ENCODE measurements around the gene ASPDH. TPM values are rescaled to one million over a fixed set of nuclear protein-coding genes. Genes with fewer than 3 reads are reported as not detected.

ASPDH gene
- total and polyA plus RNA-seq, 4 experiments from 2014 or later, result not detected

- Mint-ChIP-seq H3K27ac (peak overlapping the region in 2 of 7 donors; percentile 17 to 55), H3K9me3 (peaks cover 0 to 2% (median 0%) of the 10 kb centered on the region in 8 donors), H3K4me1 (peaks cover 20 to 40% (median 29%) of the 10 kb centered on the region in 4 donors), H3K27me3 (no peaks in the 10 kb centered on the region), H3K36me3 (peaks cover 12 to 15% of the 10 kb centered on the region in 2 donors), H3K4me3 (no peak overlapping the region)
- Histone ChIP-seq H3K4me1 (ENCODE audit: insufficient read depth, low read length) (peaks cover 12% of the 10 kb centered on the region), H3K36me3 (ENCODE audit: insufficient read depth, low read length) (no peaks in the 10 kb centered on the region), H3K27me3 (ENCODE audit: insufficient read depth, low read length) (no peaks in the 10 kb centered on the region), H3K9me3 (ENCODE audit: control insufficient read depth in 1 of 2, low read length in 2 of 2) (no peaks in the 10 kb centered on the region), H3K4me3 (ENCODE audit: low read length in 2 of 2) (no peak overlapping the region), H3K27ac (ENCODE audit: low read depth, low read length) (no peak overlapping the region)
- ChIA-PET CTCF (ENCODE audit: partially characterized antibody) (no interaction called here), POLR2A (ENCODE audit: partially characterized antibody) (no interaction called here)
- no peak for DNase-seq
- intact Hi-C loops (cut with micrococcal nuclease), result no loop called here
Observed at GRCh38 chr19:50490411-50490811, 23.3 kb downstream of the ASPDH start.

- CTCF ChIA-PET (ENCODE audit: partially characterized antibody), result no interaction called here
- no peak for DNase-seq
Observed at GRCh38 chr19:50489461-50490011, 24.2 kb downstream of the ASPDH start.

GRCh38 chr19:50488389-50489194, 25.1 kb downstream of the ASPDH start:
- Mint-ChIP-seq H3K27ac (peak overlapping the region in 1 of 7 donors; percentile 6), H3K9me3 (peaks cover 0 to 2% (median 0%) of the 10 kb centered on the region in 8 donors), H3K4me3 (no peak overlapping the region), H3K27me3 (no peaks in the 10 kb centered on the region), H3K36me3 (peaks cover 13 to 17% of the 10 kb centered on the region in 2 donors), H3K4me1 (peaks cover 20 to 40% (median 29%) of the 10 kb centered on the region in 4 donors)
- no peaks in the 10 kb centered on the region for H3K36me3 ChIP-seq (ENCODE audit: insufficient read depth, low read length)
- peaks cover 12% of the 10 kb centered on the region for H3K4me1 ChIP-seq (ENCODE audit: insufficient read depth, low read length)
- no peaks in the 10 kb centered on the region for H3K27me3 ChIP-seq (ENCODE audit: insufficient read depth, low read length)
- H3K9me3 ChIP-seq (ENCODE audit: control insufficient read depth in 1 of 2, low read length in 2 of 2), result no peaks in the 10 kb centered on the region
- POLR2A ChIA-PET (ENCODE audit: partially characterized antibody), result no interaction called here
- no peak for DNase-seq
- intact Hi-C loops (cut with micrococcal nuclease), result no loop called here
- no peak overlapping the region for H3K4me3 ChIP-seq (ENCODE audit: low read length in 2 of 2)
- no peak overlapping the region for H3K27ac ChIP-seq (ENCODE audit: low read depth, low read length)
- CTCF ChIA-PET (ENCODE audit: partially characterized antibody), result no interaction called here

More at GRCh38 chr19:50489461-50490011, 24.2 kb downstream of the ASPDH start:
- Mint-ChIP-seq H3K27ac (no peak overlapping the region), H3K36me3 (peaks cover 13 to 17% of the 10 kb centered on the region in 2 donors), H3K27me3 (no peaks in the 10 kb centered on the region), H3K4me1 (peaks cover 20 to 40% (median 29%) of the 10 kb centered on the region in 4 donors), H3K4me3 (peak overlapping the region in 1 of 8 donors; percentile 34), H3K9me3 (peaks cover 0 to 2% (median 0%) of the 10 kb centered on the region in 8 donors)
- intact Hi-C loops (cut with micrococcal nuclease), result no loop called here
- H3K27ac ChIP-seq (ENCODE audit: low read depth, low read length), result no peak overlapping the region
- H3K9me3 ChIP-seq (ENCODE audit: control insufficient read depth in 1 of 2, low read length in 2 of 2), result no peaks in the 10 kb centered on the region
- POLR2A ChIA-PET (ENCODE audit: partially characterized antibody), result no interaction called here
- H3K36me3 ChIP-seq (ENCODE audit: insufficient read depth, low read length), result no peaks in the 10 kb centered on the region
- no peak overlapping the region for H3K4me3 ChIP-seq (ENCODE audit: low read length in 2 of 2)
- H3K27me3 ChIP-seq (ENCODE audit: insufficient read depth, low read length), result no peaks in the 10 kb centered on the region
- peaks cover 12% of the 10 kb centered on the region for H3K4me1 ChIP-seq (ENCODE audit: insufficient read depth, low read length)

- Histone ChIP-seq H3K4me1 (ENCODE audit: insufficient read depth, low read length) (peaks cover 8% of the 10 kb centered on the region), H3K9me3 (ENCODE audit: control insufficient read depth in 1 of 2, low read length in 2 of 2) (no peaks in the 10 kb centered on the region), H3K27me3 (ENCODE audit: insufficient read depth, low read length) (no peaks in the 10 kb centered on the region), H3K27ac (ENCODE audit: low read depth, low read length) (no peak overlapping the region), H3K4me3 (ENCODE audit: low read length in 2 of 2) (no peak overlapping the region), H3K36me3 (ENCODE audit: insufficient read depth, low read length) (peaks cover 4% of the 10 kb centered on the region)
- H3K9me3 Mint-ChIP-seq, result peaks cover 0 to 2% (median 0%) of the 10 kb centered on the region in 8 donors
- no peaks in the 10 kb centered on the region for H3K27me3 Mint-ChIP-seq
- H3K4me1 Mint-ChIP-seq, result peaks cover 16 to 34% (median 24%) of the 10 kb centered on the region in 4 donors
- CTCF ChIA-PET (ENCODE audit: partially characterized antibody), result no interaction called here
- H3K36me3 Mint-ChIP-seq, result peaks cover 19 to 29% of the 10 kb centered on the region in 2 donors
- intact Hi-C loops (cut with micrococcal nuclease), result no loop called here
- DNase-seq, result peak in 4 of 5 donors; percentile 22 to 27 (median 26)
- peak overlapping the region in 1 of 7 donors; percentile 30 for H3K27ac Mint-ChIP-seq
- no peak overlapping the region for H3K4me3 Mint-ChIP-seq
- POLR2A ChIA-PET (ENCODE audit: partially characterized antibody), result interaction anchor here (1.1 kb wide), 1 partner anchor 24 kb away, joined by 3 read pairs; the partner anchor contains the start of gene JOSD2
Observed at GRCh38 chr19:50486823-50487515, 26.7 kb downstream of the ASPDH start.

- CTCF ChIA-PET (ENCODE audit: partially characterized antibody), result interaction anchor here (1.3 kb wide), 1 partner anchor 23 kb away, joined by 3 read pairs; no protein-coding TSS in a partner anchor
- Histone ChIP-seq H3K4me1 (ENCODE audit: insufficient read depth, low read length) (no peaks in the 10 kb centered on the region), H3K27ac (ENCODE audit: low read depth, low read length) (no peak overlapping the region), H3K36me3 (ENCODE audit: insufficient read depth, low read length) (peaks cover 17% of the 10 kb centered on the region), H3K27me3 (ENCODE audit: insufficient read depth, low read length) (no peaks in the 10 kb centered on the region), H3K4me3 (ENCODE audit: low read length in 2 of 2) (no peak overlapping the region), H3K9me3 (ENCODE audit: control insufficient read depth in 1 of 2, low read length in 2 of 2) (no peaks in the 10 kb centered on the region)
- Mint-ChIP-seq H3K9me3 (peaks cover 0 to 2% (median 0%) of the 10 kb centered on the region in 8 donors), H3K27me3 (no peaks in the 10 kb centered on the region), H3K4me3 (no peak overlapping the region), H3K36me3 (peaks cover 23 to 32% of the 10 kb centered on the region in 2 donors), H3K27ac (peak overlapping the region in 2 of 7 donors; percentile 43 to 84), H3K4me1 (peaks cover 9 to 20% (median 12%) of the 10 kb centered on the region in 4 donors)
- POLR2A ChIA-PET (ENCODE audit: partially characterized antibody), result interaction anchor here (1.1 kb wide), 1 partner anchor 26 kb away, joined by 5 read pairs; the partner anchor contains the start of gene JOSD2
- no peak for DNase-seq
- intact Hi-C loops (cut with micrococcal nuclease), result no loop called here
Observed at GRCh38 chr19:50485284-50485955, 28.3 kb downstream of the ASPDH start.

- Mint-ChIP-seq H3K36me3 (peaks cover 19 to 39% of the 10 kb centered on the region in 2 donors), H3K27ac (peak overlapping the region in 1 of 7 donors; percentile 65)
- POLR2A ChIA-PET (ENCODE audit: partially characterized antibody), result interaction anchor here (1.0 kb wide), 1 partner anchor 28 kb away, joined by 3 read pairs; the partner anchor contains the start of gene JOSD2
Observed at GRCh38 chr19:50482916-50483315, 30.8 kb downstream of the ASPDH start.

More at GRCh38 chr19:50482916-50483315, 30.8 kb downstream of the ASPDH start:
- intact Hi-C loops (cut with micrococcal nuclease), result no loop called here
- Histone ChIP-seq H3K27me3 (ENCODE audit: insufficient read depth, low read length) (no peaks in the 10 kb centered on the region), H3K9me3 (ENCODE audit: control insufficient read depth in 1 of 2, low read length in 2 of 2) (no peaks in the 10 kb centered on the region), H3K27ac (ENCODE audit: low read depth, low read length) (no peak overlapping the region), H3K36me3 (ENCODE audit: insufficient read depth, low read length) (peaks cover 40% of the 10 kb centered on the region), H3K4me1 (ENCODE audit: insufficient read depth, low read length) (peaks cover 13% of the 10 kb centered on the region), H3K4me3 (ENCODE audit: low read length in 2 of 2) (no peak overlapping the region)
- Mint-ChIP-seq H3K9me3 (peaks cover 0 to 2% (median 0%) of the 10 kb centered on the region in 8 donors), H3K4me1 (peaks cover 5 to 18% (median 12%) of the 10 kb centered on the region in 4 donors), H3K4me3 (no peak overlapping the region), H3K27me3 (no peaks in the 10 kb centered on the region)
- no peak for DNase-seq
- CTCF ChIA-PET (ENCODE audit: partially characterized antibody), result no interaction called here
